Endothelial cell of umbilical vein (primary cell): Measurements from ENCODE around the gene PLCH1.

Experiments used
- EZH2 ChIP-seq: IDR thresholded peaks from 2 replicates; pipeline ENCODE4 v1.6.1; 2012; ENCODE audit warnings: borderline replicate concordance, low read depth, mild to moderate bottlenecking, moderate library complexity, low read length, inconsistent platforms; ENCODE audit not compliant: severe bottlenecking
- FOS ChIP-seq: IDR thresholded peaks from 2 replicates; pipeline ENCODE4 v1.6.1; 2011; ENCODE audit warnings: mild to moderate bottlenecking, low read length, moderate library complexity, borderline replicate concordance; ENCODE audit not compliant: insufficient read depth
- JUN ChIP-seq: IDR thresholded peaks from 2 replicates; pipeline ENCODE4 v1.6.1; 2011; ENCODE audit warnings: borderline replicate concordance, low read depth; ENCODE audit not compliant: insufficient read length, insufficient read depth
- POLR2A ChIP-seq: IDR thresholded peaks from 2 replicates; pipeline ENCODE4 v1.6.1; 2012; ENCODE audit warnings: low read depth, mild to moderate bottlenecking, control low read depth, low read length
- POLR2AphosphoS5 ChIP-seq: IDR thresholded peaks from 2 replicates; pipeline ENCODE4 v1.6.1; 2012; ENCODE audit warnings: low read depth, mild to moderate bottlenecking, control low read depth, low read length, moderate library complexity; ENCODE audit not compliant: insufficient read depth
- TF ChIP-seq, protein P1 (sequence below), 2 donors: IDR thresholded peaks; 1 replicate in 1 of 2; 2 replicates in 1 of 2; pipeline ENCODE4 v1.5.1; 2011; ENCODE audit warnings: low read length in 2 of 2, mild to moderate bottlenecking in 2 of 2, moderate library complexity in 2 of 2, control low read depth in 1 of 2, inconsistent platforms in 1 of 2, low read depth in 1 of 2; ENCODE audit not compliant: insufficient read depth in 1 of 2; ENCODE audit errors: extremely low read depth in 1 of 2
- TF ChIP-seq, protein P2 (sequence below): IDR thresholded peaks from 2 replicates; pipeline ENCODE4 v1.6.1; 2011; ENCODE audit not compliant: insufficient read depth, insufficient read length

DNA sequence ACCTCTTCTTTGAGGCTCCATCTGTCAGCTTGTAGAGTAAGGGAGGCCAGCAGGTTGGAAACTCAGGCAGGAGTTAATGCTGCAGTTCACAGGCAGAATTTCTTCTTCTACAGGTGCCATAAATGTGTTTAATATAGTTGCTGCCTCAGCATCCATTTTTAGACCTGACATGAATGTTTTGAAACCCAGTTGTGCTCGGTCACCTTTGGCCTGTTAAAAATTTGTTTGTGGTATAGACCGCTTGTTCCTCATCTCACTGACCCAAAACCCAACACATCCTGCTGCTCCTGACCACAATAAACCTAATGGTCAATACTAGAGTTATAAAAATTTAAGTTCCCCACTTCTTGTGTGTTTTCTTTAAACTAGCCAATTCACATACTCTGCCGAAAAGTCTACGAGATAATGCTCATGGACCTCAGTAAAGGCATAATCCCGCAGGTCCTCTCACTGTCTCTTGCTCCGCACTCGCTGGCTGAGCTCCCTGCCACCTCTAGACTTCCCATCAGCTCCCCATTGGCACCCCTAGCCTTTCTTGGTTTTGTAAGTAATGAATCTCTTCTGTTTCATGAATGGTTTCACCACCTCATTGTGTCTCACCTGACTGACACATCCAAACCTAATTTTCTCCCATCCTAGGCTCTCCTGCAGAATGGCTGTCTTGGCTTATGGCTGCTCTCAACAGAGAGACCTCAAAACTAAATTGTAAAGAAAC lies 312.9 kb downstream of the PLCH1 start:
- TF ChIP-seq POLR2A: no peak
- TF ChIP-seq, protein P1, sequence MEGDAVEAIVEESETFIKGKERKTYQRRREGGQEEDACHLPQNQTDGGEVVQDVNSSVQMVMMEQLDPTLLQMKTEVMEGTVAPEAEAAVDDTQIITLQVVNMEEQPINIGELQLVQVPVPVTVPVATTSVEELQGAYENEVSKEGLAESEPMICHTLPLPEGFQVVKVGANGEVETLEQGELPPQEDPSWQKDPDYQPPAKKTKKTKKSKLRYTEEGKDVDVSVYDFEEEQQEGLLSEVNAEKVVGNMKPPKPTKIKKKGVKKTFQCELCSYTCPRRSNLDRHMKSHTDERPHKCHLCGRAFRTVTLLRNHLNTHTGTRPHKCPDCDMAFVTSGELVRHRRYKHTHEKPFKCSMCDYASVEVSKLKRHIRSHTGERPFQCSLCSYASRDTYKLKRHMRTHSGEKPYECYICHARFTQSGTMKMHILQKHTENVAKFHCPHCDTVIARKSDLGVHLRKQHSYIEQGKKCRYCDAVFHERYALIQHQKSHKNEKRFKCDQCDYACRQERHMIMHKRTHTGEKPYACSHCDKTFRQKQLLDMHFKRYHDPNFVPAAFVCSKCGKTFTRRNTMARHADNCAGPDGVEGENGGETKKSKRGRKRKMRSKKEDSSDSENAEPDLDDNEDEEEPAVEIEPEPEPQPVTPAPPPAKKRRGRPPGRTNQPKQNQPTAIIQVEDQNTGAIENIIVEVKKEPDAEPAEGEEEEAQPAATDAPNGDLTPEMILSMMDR (IDR thresholded peaks at IDR 0.05; ENCODE audit: extremely low read depth in 1 of 2, insufficient read depth in 1 of 2, low read depth in 1 of 2, low read length in 2 of 2): no peak
- TF ChIP-seq, protein P2, sequence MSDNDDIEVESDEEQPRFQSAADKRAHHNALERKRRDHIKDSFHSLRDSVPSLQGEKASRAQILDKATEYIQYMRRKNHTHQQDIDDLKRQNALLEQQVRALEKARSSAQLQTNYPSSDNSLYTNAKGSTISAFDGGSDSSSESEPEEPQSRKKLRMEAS: no peak
- no peak for TF ChIP-seq EZH2
- TF ChIP-seq POLR2AphosphoS5: no peak
- TF ChIP-seq JUN: no peak
- no peak for TF ChIP-seq FOS
